GM10266 (cell line): ENCODE measurements around the gene PLRG1.

ENCODE experiments used
- DNase-seq: peaks from one replicate; pipeline ENCODE4 v3.0.0; 2012; ENCODE audit errors: extremely low spot score
- TF ChIP-seq, protein P1 (sequence below): IDR thresholded peaks from 2 replicates; pipeline ENCODE4 v1.5.1; 2012; ENCODE audit warnings: mild to moderate bottlenecking, low read depth; ENCODE audit not compliant: control insufficient read depth, insufficient read depth; ENCODE audit errors: missing control alignments

Gene PLRG1

DNA sequence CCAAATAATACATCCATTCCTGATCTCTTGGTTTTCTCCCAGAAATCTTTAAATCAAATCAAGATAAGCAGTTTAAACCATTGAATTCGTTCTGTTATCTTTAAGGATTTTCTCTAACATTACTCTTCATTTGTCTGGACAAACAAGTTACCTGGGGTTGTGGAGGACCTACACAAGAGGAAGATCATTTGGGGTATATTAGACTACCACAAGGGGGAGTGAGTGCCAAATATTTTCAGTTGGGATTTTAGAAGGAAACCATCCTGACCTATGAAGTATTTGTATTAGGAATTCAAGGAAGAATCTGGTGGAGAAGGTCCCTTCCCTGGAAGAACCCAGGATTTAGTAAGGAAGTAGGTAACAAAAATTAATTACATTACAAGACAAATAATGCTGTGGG is 46.6 kb downstream of the PLRG1 start:
- DNase-seq, result peak; percentile 26
- TF ChIP-seq, protein P1, sequence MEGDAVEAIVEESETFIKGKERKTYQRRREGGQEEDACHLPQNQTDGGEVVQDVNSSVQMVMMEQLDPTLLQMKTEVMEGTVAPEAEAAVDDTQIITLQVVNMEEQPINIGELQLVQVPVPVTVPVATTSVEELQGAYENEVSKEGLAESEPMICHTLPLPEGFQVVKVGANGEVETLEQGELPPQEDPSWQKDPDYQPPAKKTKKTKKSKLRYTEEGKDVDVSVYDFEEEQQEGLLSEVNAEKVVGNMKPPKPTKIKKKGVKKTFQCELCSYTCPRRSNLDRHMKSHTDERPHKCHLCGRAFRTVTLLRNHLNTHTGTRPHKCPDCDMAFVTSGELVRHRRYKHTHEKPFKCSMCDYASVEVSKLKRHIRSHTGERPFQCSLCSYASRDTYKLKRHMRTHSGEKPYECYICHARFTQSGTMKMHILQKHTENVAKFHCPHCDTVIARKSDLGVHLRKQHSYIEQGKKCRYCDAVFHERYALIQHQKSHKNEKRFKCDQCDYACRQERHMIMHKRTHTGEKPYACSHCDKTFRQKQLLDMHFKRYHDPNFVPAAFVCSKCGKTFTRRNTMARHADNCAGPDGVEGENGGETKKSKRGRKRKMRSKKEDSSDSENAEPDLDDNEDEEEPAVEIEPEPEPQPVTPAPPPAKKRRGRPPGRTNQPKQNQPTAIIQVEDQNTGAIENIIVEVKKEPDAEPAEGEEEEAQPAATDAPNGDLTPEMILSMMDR, result peak; percentile 40

- TF ChIP-seq, protein P1, result no peak
- no peak for DNase-seq
Measured at GRCh38 chr4:154502111-154502510, 48.1 kb downstream of the PLRG1 start.

DNA sequence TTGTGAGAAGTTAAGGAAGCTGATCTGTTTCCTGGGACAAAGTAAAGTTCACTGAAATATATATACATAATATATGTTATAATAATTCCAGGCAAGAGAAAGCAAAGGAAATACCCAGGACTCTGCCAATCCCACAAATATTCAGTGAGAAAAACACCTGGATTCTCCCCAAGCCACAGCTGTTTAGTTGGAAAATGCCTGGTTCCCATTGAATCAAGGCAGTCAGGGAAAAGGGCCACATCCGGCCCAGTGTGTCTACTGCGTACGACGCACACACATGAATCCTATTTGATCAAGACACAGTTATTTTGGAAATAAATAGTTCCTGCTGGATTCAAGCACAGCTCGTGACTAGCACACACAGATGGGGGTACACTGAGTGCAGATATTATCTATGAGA is 52.3 kb downstream of the PLRG1 start:
- TF ChIP-seq, protein P1, result no peak
- DNase-seq, result no peak

GRCh38 chr4:154495867-154496266 is 54.3 kb downstream of the PLRG1 start:
- no peak for DNase-seq
- TF ChIP-seq, protein P1, result no peak

DNA sequence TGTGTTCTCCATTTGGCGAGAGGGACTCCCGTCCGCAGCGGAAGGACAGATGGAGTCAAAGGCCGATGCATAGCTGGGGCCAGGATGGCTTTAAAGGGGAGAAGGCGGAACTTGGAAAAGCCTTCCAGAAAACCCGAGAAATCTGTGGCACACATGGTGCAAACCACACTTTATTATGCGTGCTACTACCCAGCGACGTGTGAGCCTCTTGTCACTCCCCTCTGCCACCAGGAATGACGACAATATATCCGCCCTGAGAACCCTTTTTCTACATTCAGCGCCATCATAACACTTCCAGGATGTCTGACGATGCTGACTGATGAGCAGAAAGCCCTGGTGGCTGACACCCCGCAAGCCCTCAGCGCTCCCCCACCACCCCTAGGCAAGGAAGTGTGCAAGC is 57.9 kb downstream of the PLRG1 start:
- peak; percentile 13 for DNase-seq
- TF ChIP-seq, protein P1, result no peak

GRCh38 chr4:154491341-154492271 is 58.6 kb downstream of the PLRG1 start, which contains the start of gene DCHS2:
Gene DCHS2 (minus strand): TSS chr4:154491799. CDS start chr4:154491355, 444 bp downstream.
- peak; percentile 44 for DNase-seq

More at GRCh38 chr4:154491341-154492271, 58.6 kb downstream of the PLRG1 start, which contains the start of gene DCHS2:
- TF ChIP-seq, protein P1, result no peak
